Kidney (tissue), 14 donors: Measurements from ENCODE around the gene ATP4A. TPM values are rescaled to one million over a fixed set of nuclear protein-coding genes. Genes with fewer than 3 reads are reported as not detected.

Source experiments
- DNase-seq, 5 donors: peaks; one replicate each; pipeline ENCODE4 v3.0.0-alpha.2; 2013 to 2020
- FAIRE-seq: peaks from 2 replicates; lab custom pipeline; 2012; peaks lifted over from hg19 to GRCh38; lab: Jason Lieb, UNC
- H3K27ac ChIP-seq, 2 donors: one replicate each; pipeline ENCODE4 v1.7.0; 2013; ENCODE audit warnings: low read depth in 2 of 2, low read length in 2 of 2, inconsistent platforms in 1 of 2
- H3K27me3 ChIP-seq: one replicate; pipeline ENCODE4 v1.7.1; 2013; ENCODE audit warnings: low read length, inconsistent platforms; ENCODE audit not compliant: control insufficient read depth, insufficient read depth
- H3K36me3 ChIP-seq, 3 donors: one replicate each; pipeline versions ENCODE4 v1.7.0 to v1.7.1; 2013; ENCODE audit warnings: low read length in 3 of 3, control low read depth in 1 of 3, inconsistent platforms in 1 of 3; ENCODE audit not compliant: insufficient read depth in 3 of 3, control insufficient read depth in 2 of 3
- H3K4me1 ChIP-seq, 3 donors: one replicate each; pipeline versions ENCODE4 v1.7.0 to v1.7.1; 2013; ENCODE audit warnings: low read length in 3 of 3, inconsistent platforms in 1 of 3, low read depth in 1 of 3; ENCODE audit not compliant: control insufficient read depth in 2 of 3, insufficient read depth in 2 of 3
- H3K4me3 ChIP-seq, 3 donors: one replicate each; pipeline versions ENCODE4 v1.7.0 to v1.8.1; 2013; ENCODE audit warnings: low read length in 3 of 3, control low read depth in 1 of 3, inconsistent platforms in 1 of 3
- H3K9ac ChIP-seq, 3 donors: one replicate each; pipeline versions ENCODE4 v1.7.0 to v1.7.1; 2013; ENCODE audit warnings: low read length in 3 of 3, control low read depth in 1 of 3, inconsistent platforms in 1 of 3
- H3K9me3 ChIP-seq, 3 donors: one replicate each; pipeline versions ENCODE4 v1.7.0 to v1.7.1; 2013; ENCODE audit warnings: low read length in 3 of 3, control low read depth in 1 of 3, inconsistent platforms in 1 of 3; ENCODE audit not compliant: control insufficient read depth in 2 of 3, insufficient read depth in 1 of 3
- CTCF ChIP-seq: IDR thresholded peaks from 3 replicates; pipeline ENCODE4 v1.5.1; 2012; ENCODE audit warnings: mild to moderate bottlenecking, moderate library complexity, borderline replicate concordance; ENCODE audit not compliant: insufficient read depth; ENCODE audit errors: extremely low read depth
- intact Hi-C: fragments of 100-400 bp; cut with DNase I; formaldehyde crosslinking; loops from one replicate; pipeline ENCODE4 v1.11.1; 2022
- polyA plus RNA-seq: library from polyadenylated mRNA; stranded (reverse); fragments of 350-450 nt; fragmentation: Illumina TruSeq; extraction: RNeasy Lipid Tissue Mini Kit (QIAGEN cat#74804); gene quantifications from one replicate; pipeline ENCODE4 v1.2.3, GENCODE V29; 2014; ENCODE audit warnings: low read depth, low replicate concordance; ENCODE audit not compliant: insufficient read depth
- total RNA-seq: library from RNA; stranded (reverse); fragmentation: NEBNext Ultra II Directional; extraction: Animal tissue kit (Norgen Biotek cat#: 25700); gene quantifications from one replicate; pipeline ENCODE4 v1.2.1, GENCODE V29; 2021
- donor health status: control.
- donor health status: control.
- donor health status: control.
- donor health status: control.
- donor health status: control.
- donor health status: DM: yes; HTN: yes; CAD: no.
- donor health status: Normal renal cell carcinoma (clear cell type).

The ATP4A gene
- total and polyA plus RNA-seq, 2 donors from 2014 or later, result not detected

GRCh38 chr19:35519291-35519690 lies 44.2 kb downstream of the ATP4A start:
- intact Hi-C loops, result no loop called here
- DNase-seq (no peak), FAIRE-seq (no peak)
- Histone ChIP-seq H3K4me1 (no peaks in the 10 kb centered on the region), H3K27ac (no peak overlapping the region), H3K4me3 (no peak overlapping the region), H3K9ac (no peak overlapping the region), H3K36me3 (no peaks in the 10 kb centered on the region), H3K9me3 (no peaks in the 10 kb centered on the region), H3K27me3 (no peaks in the 10 kb centered on the region)
- no peak for TF ChIP-seq CTCF

GRCh38 chr19:35518313-35518712 lies 45.1 kb downstream of the ATP4A start:
- DNase-seq (no peak), FAIRE-seq (no peak)
- Histone ChIP-seq H3K27ac (no peak overlapping the region), H3K4me3 (no peak overlapping the region), H3K9me3 (no peaks in the 10 kb centered on the region), H3K4me1 (no peaks in the 10 kb centered on the region), H3K27me3 (no peaks in the 10 kb centered on the region), H3K9ac (no peak overlapping the region), H3K36me3 (no peaks in the 10 kb centered on the region)
- intact Hi-C loops, result no loop called here
- no peak for TF ChIP-seq CTCF

GRCh38 chr19:35517342-35517741 lies 46.1 kb downstream of the ATP4A start:
- H3K4me3 ChIP-seq, result no peak overlapping the region
- no peaks in the 10 kb centered on the region for H3K4me1 ChIP-seq
- FAIRE-seq (no peak), DNase-seq (no peak)
- H3K27ac ChIP-seq, result no peak overlapping the region
- intact Hi-C loops, result no loop called here
- H3K9me3 ChIP-seq, result no peaks in the 10 kb centered on the region
- H3K9ac ChIP-seq, result no peak overlapping the region
- no peak for TF ChIP-seq CTCF
- no peaks in the 10 kb centered on the region for H3K27me3 ChIP-seq
- H3K36me3 ChIP-seq, result no peaks in the 10 kb centered on the region

GRCh38 chr19:35516310-35516709 lies 47.1 kb downstream of the ATP4A start:
- Histone ChIP-seq H3K9me3 (no peaks in the 10 kb centered on the region), H3K4me3 (no peak overlapping the region), H3K9ac (no peak overlapping the region), H3K27me3 (no peaks in the 10 kb centered on the region), H3K27ac (no peak overlapping the region), H3K4me1 (no peaks in the 10 kb centered on the region), H3K36me3 (no peaks in the 10 kb centered on the region)
- TF ChIP-seq CTCF, result no peak
- FAIRE-seq (no peak), DNase-seq (no peak)
- intact Hi-C loops, result no loop called here
